ENCODE measurements around the gene MYLK.

Gene MYLK

GRCh38 chr3:123789760-123790159 is 94.4 kb downstream of the MYLK start:
- no peak for DNase-seq

- no peak for DNase-seq
These were observed 95.0 kb downstream of the MYLK start for GRCh38 chr3:123789160-123789559.

GRCh38 chr3:123788710-123789109 is 95.4 kb downstream of the MYLK start:
- DNase-seq = no peak

GRCh38 chr3:123787133-123787532 is 97.0 kb downstream of the MYLK start:
- DNase-seq = no peak

- DNase-seq = no peak
These were observed 98.5 kb downstream of the MYLK start for GRCh38 chr3:123785602-123786001.

- no peak for DNase-seq
These were observed 100.3 kb downstream of the MYLK start for GRCh38 chr3:123783811-123784210.

- no peak for DNase-seq
These were observed 101.0 kb downstream of the MYLK start for GRCh38 chr3:123783050-123783689.

- no peak for DNase-seq
These were observed 101.6 kb downstream of the MYLK start for GRCh38 chr3:123782488-123782887.

- no peak for DNase-seq
These were observed 102.4 kb downstream of the MYLK start for GRCh38 chr3:123781571-123782275.

GRCh38 chr3:123781138-123781537 is 103.0 kb downstream of the MYLK start:
- no peak for DNase-seq

GRCh38 chr3:123780656-123781055 is 103.5 kb downstream of the MYLK start:
- no peak for DNase-seq

GRCh38 chr3:123779655-123780231 is 104.4 kb downstream of the MYLK start:
- no peak for DNase-seq

GRCh38 chr3:123778991-123779622 is 105.0 kb downstream of the MYLK start:
- no peak for DNase-seq

- DNase-seq = no peak
These were observed 105.6 kb downstream of the MYLK start for GRCh38 chr3:123778525-123778924.

GRCh38 chr3:123776071-123776782 is 107.9 kb downstream of the MYLK start:
- no peak for DNase-seq

- no peak for DNase-seq
These were observed 109.7 kb downstream of the MYLK start for GRCh38 chr3:123774474-123774873.

GRCh38 chr3:123773681-123774431 is 110.3 kb downstream of the MYLK start:
- DNase-seq = no peak

- DNase-seq = no peak
These were observed 114.8 kb downstream of the MYLK start for GRCh38 chr3:123769356-123769743.

GRCh38 chr3:123768480-123769355 is 115.4 kb downstream of the MYLK start:
- no peak for DNase-seq

- DNase-seq = no peak
These were observed 116.4 kb downstream of the MYLK start for GRCh38 chr3:123767564-123768292.

GRCh38 chr3:123767009-123767372 is 117.1 kb downstream of the MYLK start:
- no peak for DNase-seq

Measured in activated CD4-positive, CD25-positive, alpha-beta regulatory T cell treated with anti-CD3 and anti-CD28 coated beads, Interleukin-2, amount 50 U/mL, for 72 hours (primary cell).